ENCODE data around the gene MRC1. TPM values are rescaled to one million over a fixed set of nuclear protein-coding genes. Genes with fewer than 3 reads are reported as not detected.

The MRC1 gene
- total and polyA plus RNA-seq, 10 of the 15 experiments (the other 5 are each of a cell fraction or from before 2014, with no cell fraction given), result 0.01 to 0.21 (median 0.03) TPM; not detected in 5

GRCh38 chr10:17780727-17781126, 28.4 kb upstream of the MRC1 start:
- FAIRE-seq, result no peak
- H4K20me1 ChIP-seq (ENCODE audit: control insufficient read depth, insufficient read depth), result no peaks in the 10 kb centered on the region
- ChIA-PET SMC1A (ENCODE audit: uncharacterized antibody, unreplicated experiment) (interaction anchor here (0.7 kb wide), 1 partner anchor 148 kb away, joined by 3 read pairs; no protein-coding TSS in a partner anchor), RAD21 (ENCODE audit: unreplicated experiment) (no interaction called here), CTCF (interaction anchor here (1.0 to 1.4 kb wide), 2 partner anchors 24 to 42 kb away, joined by 3 read pairs; no protein-coding TSS in a partner anchor), POLR2A (no interaction called here)
- 43% methylated on average over 4 of the region's 4 CpGs for WGBS (ENCODE audit: insufficient coverage, insufficient replicate concordance, low lambda C conversion rate, missing lambda C conversion rate)
- no peak overlapping the region for H2AFZ ChIP-seq (ENCODE audit: control insufficient read depth, low read depth, low read length)
- H3K27ac ChIP-seq (ENCODE audit: control insufficient read depth, insufficient read depth), result no peak overlapping the region
- no peaks in the 10 kb centered on the region for H3K4me1 ChIP-seq (ENCODE audit: control insufficient read depth, insufficient read depth, low read length)
- no peak overlapping the region for H3K4me2 ChIP-seq (ENCODE audit: control insufficient read depth, insufficient read depth)
- in situ Hi-C loops (cut with MboI), result no loop called here
- H3K9me3 ChIP-seq (replicated peaks; ENCODE audit: control insufficient read depth, insufficient read depth, low read length), result no peaks in the 10 kb centered on the region
- BruUV-seq (replicated peaks), result no TSS peak
- H3K36me3 ChIP-seq (ENCODE audit: control insufficient read depth in 2 of 2, insufficient read depth in 2 of 2, low read length in 1 of 2), result no peaks in the 10 kb centered on the region
- no peak overlapping the region for H3K9ac ChIP-seq (ENCODE audit: control insufficient read depth, insufficient read depth, low read length)
- DNase-seq (ENCODE audit: low read depth, low spot score), result no peak
- H3K27me3 ChIP-seq (replicated peaks in 1 of 2; ENCODE audit: control insufficient read depth in 2 of 2, insufficient read depth in 2 of 2, low read length in 1 of 2), result no peaks in the 10 kb centered on the region
- H3K79me2 ChIP-seq (ENCODE audit: control insufficient read depth, insufficient read depth, low read length), result no peaks in the 10 kb centered on the region
- no peak overlapping the region for H3K4me3 ChIP-seq
- TF ChIP-seq ZNF274 (IDR thresholded peaks at IDR 0.05; ENCODE audit: insufficient read depth, insufficient read length) (no peak), POLR2AphosphoS2 (IDR thresholded peaks at IDR 0.05; ENCODE audit: low read depth, low read length) (no peak), PML (IDR thresholded peaks at IDR 0.05; ENCODE audit: low read length) (no peak), RAD51 (IDR thresholded peaks at IDR 0.05) (no peak)
- intact Hi-C loops (cut with micrococcal nuclease; ENCODE audit: unreplicated experiment), result no loop called here
- no peak for ATAC-seq

DNA sequence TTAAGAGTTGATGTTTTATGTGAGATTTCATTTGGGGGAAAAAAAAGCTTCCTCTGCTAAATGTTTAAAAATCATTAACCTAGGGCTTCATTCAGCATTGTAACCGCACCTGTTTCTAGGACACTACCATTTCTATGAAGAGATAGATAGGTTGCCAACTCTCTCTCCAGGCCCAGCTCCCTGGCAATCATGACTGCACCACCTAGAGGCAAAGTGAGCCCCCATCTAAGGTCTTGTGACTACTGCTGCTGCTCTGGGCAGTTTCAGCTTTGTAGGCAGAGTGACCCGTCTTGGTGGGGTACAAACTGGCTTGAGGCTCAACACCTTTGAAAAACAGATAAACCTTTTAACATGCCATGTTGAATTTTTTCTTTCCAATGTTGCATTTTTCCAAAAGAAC, 27.3 kb upstream of the MRC1 start:
- peak; percentile 64 for ATAC-seq

More for the DNA sequence above, 27.3 kb upstream of the MRC1 start:
- H3K79me2 ChIP-seq (ENCODE audit: control insufficient read depth, insufficient read depth, low read length), result no peaks in the 10 kb centered on the region
- 29% methylated on average over 2 of the region's 2 CpGs for WGBS (ENCODE audit: insufficient coverage, insufficient replicate concordance, low lambda C conversion rate, missing lambda C conversion rate)
- H3K9ac ChIP-seq (ENCODE audit: control insufficient read depth, insufficient read depth, low read length), result no peak overlapping the region
- CTCF ChIA-PET, result interaction anchor here (0.7 to 1.7 kb wide), 5 partner anchors 8 to 317 kb away, joined by 3 to 5 read pairs (median 3); no protein-coding TSS in a partner anchor
- no peak overlapping the region for H3K4me2 ChIP-seq (ENCODE audit: control insufficient read depth, insufficient read depth)
- no peaks in the 10 kb centered on the region for H3K4me1 ChIP-seq (ENCODE audit: control insufficient read depth, insufficient read depth, low read length)
- intact Hi-C loops (cut with micrococcal nuclease; ENCODE audit: unreplicated experiment) (no loop called here), in situ Hi-C loops (cut with MboI) (no loop called here)
- no peaks in the 10 kb centered on the region for H3K27me3 ChIP-seq (replicated peaks in 1 of 2; ENCODE audit: control insufficient read depth in 2 of 2, insufficient read depth in 2 of 2, low read length in 1 of 2)
- H3K9me3 ChIP-seq (replicated peaks; ENCODE audit: control insufficient read depth, insufficient read depth, low read length), result no peaks in the 10 kb centered on the region
- no peaks in the 10 kb centered on the region for H4K20me1 ChIP-seq (ENCODE audit: control insufficient read depth, insufficient read depth)
- RAD21 ChIA-PET (ENCODE audit: unreplicated experiment), result interaction anchor here (0.6 kb wide), 1 partner anchor 164 kb away, joined by 3 read pairs; no protein-coding TSS in a partner anchor
- no TSS peak for BruUV-seq (replicated peaks)
- FAIRE-seq (no peak), DNase-seq (ENCODE audit: low read depth, low spot score) (no peak)
- H3K4me3 ChIP-seq, result no peak overlapping the region
- no peak overlapping the region for H2AFZ ChIP-seq (ENCODE audit: control insufficient read depth, low read depth, low read length)
- no peaks in the 10 kb centered on the region for H3K36me3 ChIP-seq (ENCODE audit: control insufficient read depth in 2 of 2, insufficient read depth in 2 of 2, low read length in 1 of 2)
- SMC1A ChIA-PET (ENCODE audit: uncharacterized antibody, unreplicated experiment), result no interaction called here
- no peak overlapping the region for H3K27ac ChIP-seq (ENCODE audit: control insufficient read depth, insufficient read depth)
- POLR2A ChIA-PET, result interaction anchor here (0.6 kb wide), 1 partner anchor 97 kb away, joined by 3 read pairs; no protein-coding TSS in a partner anchor
- no peak for TF ChIP-seq CEBPB (IDR thresholded peaks at IDR 0.05; ENCODE audit: borderline replicate concordance in 1 of 2, low read depth in 2 of 2, low read length in 2 of 2)
- peak in 2 of 3 experiments; percentile 12 to 13; a peak in 1 of 6 replicates for TF ChIP-seq CTCF (IDR thresholded peaks at IDR 0.05 in 2 of 3, conservative IDR thresholded peaks at IDR 0.05 in 1 of 3; ENCODE audit: control insufficient read depth in 2 of 3, extremely low read depth in 1 of 3, insufficient read depth in 1 of 3, low read depth in 3 of 3, low read length in 3 of 3)
- TF ChIP-seq, protein P1, sequence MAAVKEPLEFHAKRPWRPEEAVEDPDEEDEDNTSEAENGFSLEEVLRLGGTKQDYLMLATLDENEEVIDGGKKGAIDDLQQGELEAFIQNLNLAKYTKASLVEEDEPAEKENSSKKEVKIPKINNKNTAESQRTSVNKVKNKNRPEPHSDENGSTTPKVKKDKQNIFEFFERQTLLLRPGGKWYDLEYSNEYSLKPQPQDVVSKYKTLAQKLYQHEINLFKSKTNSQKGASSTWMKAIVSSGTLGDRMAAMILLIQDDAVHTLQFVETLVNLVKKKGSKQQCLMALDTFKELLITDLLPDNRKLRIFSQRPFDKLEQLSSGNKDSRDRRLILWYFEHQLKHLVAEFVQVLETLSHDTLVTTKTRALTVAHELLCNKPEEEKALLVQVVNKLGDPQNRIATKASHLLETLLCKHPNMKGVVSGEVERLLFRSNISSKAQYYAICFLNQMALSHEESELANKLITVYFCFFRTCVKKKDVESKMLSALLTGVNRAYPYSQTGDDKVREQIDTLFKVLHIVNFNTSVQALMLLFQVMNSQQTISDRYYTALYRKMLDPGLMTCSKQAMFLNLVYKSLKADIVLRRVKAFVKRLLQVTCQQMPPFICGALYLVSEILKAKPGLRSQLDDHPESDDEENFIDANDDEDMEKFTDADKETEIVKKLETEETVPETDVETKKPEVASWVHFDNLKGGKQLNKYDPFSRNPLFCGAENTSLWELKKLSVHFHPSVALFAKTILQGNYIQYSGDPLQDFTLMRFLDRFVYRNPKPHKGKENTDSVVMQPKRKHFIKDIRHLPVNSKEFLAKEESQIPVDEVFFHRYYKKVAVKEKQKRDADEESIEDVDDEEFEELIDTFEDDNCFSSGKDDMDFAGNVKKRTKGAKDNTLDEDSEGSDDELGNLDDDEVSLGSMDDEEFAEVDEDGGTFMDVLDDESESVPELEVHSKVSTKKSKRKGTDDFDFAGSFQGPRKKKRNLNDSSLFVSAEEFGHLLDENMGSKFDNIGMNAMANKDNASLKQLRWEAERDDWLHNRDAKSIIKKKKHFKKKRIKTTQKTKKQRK (IDR thresholded peaks at IDR 0.05; ENCODE audit: low read depth, low read length), result no peak
- TF ChIP-seq RAD51 (IDR thresholded peaks at IDR 0.05), result no peak
- no peak for TF ChIP-seq SPI1 (IDR thresholded peaks at IDR 0.05; ENCODE audit: borderline replicate concordance, insufficient read depth, low read depth, low read length)
- TF ChIP-seq BACH1 (IDR thresholded peaks at IDR 0.05; ENCODE audit: borderline replicate concordance), result no peak
- TF ChIP-seq, protein P2, sequence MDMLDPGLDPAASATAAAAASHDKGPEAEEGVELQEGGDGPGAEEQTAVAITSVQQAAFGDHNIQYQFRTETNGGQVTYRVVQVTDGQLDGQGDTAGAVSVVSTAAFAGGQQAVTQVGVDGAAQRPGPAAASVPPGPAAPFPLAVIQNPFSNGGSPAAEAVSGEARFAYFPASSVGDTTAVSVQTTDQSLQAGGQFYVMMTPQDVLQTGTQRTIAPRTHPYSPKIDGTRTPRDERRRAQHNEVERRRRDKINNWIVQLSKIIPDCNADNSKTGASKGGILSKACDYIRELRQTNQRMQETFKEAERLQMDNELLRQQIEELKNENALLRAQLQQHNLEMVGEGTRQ (IDR thresholded peaks at IDR 0.05; ENCODE audit: borderline replicate concordance, low read depth, low read length), result no peak

All from GM12878 (cell line).